Activated effector memory CD4-positive, alpha-beta T cell treated with anti-CD3 and anti-CD28 coated beads, Interleukin-2, amount 50 U/mL, for 16 hours (primary cell): Measurements from ENCODE around the gene STRIP2.
"Not testable (repeated sequence)": the region's sequence is repeated elsewhere in the genome, so short reads cannot be mapped to it uniquely, and the experiment has no call there.

Experiments
- DNase-seq: peaks from one replicate; pipeline ENCODE4 v3.0.0-alpha.2; 2020

The STRIP2 gene, protein sequence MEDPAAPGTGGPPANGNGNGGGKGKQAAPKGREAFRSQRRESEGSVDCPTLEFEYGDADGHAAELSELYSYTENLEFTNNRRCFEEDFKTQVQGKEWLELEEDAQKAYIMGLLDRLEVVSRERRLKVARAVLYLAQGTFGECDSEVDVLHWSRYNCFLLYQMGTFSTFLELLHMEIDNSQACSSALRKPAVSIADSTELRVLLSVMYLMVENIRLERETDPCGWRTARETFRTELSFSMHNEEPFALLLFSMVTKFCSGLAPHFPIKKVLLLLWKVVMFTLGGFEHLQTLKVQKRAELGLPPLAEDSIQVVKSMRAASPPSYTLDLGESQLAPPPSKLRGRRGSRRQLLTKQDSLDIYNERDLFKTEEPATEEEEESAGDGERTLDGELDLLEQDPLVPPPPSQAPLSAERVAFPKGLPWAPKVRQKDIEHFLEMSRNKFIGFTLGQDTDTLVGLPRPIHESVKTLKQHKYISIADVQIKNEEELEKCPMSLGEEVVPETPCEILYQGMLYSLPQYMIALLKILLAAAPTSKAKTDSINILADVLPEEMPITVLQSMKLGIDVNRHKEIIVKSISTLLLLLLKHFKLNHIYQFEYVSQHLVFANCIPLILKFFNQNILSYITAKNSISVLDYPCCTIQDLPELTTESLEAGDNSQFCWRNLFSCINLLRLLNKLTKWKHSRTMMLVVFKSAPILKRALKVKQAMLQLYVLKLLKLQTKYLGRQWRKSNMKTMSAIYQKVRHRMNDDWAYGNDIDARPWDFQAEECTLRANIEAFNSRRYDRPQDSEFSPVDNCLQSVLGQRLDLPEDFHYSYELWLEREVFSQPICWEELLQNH

DNA sequence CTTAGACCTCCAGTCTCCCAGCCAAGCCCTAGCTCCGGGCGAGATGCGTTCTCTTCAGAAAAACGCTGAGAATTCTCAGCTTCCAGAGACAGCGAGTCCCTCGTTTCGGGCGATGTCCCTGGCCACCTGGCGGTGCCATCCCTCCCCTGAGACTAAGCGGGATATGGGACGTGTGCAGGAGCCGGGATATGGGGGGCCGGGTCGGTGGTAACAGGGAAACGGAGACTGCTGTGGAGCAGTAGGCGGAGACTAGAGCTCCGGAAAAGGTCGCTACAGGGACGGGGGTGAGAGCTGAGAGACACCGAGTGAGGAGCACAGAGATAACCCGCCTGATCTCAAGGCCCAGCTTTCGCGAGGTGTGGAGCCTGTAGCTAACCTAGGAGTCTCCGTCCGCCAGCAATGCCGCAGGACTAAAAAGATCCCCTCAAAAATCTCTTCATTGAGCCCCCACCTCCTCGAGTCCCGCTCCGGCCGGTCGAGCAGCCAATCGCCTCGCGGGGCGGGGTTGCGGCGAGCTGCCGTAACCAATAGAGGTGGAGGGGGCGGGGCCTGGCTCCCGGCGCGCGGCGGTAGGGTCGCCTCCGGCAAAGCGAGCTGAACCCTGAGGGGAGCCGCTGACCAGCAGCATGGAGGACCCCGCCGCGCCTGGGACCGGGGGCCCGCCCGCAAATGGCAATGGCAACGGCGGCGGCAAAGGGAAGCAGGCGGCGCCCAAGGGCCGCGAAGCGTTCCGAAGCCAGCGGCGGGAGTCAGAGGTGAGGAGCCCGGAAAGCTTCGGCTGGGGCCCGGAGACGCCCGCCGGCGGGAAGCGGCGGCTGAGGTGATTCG is at the start of gene STRIP2:
Gene STRIP2, plus strand, starts transcription at position 586 of the 828 bp plus-strand sequence. Its CDS starts 41 bp downstream, at position 627.
- DNase-seq, result peak; percentile 97

DNA sequence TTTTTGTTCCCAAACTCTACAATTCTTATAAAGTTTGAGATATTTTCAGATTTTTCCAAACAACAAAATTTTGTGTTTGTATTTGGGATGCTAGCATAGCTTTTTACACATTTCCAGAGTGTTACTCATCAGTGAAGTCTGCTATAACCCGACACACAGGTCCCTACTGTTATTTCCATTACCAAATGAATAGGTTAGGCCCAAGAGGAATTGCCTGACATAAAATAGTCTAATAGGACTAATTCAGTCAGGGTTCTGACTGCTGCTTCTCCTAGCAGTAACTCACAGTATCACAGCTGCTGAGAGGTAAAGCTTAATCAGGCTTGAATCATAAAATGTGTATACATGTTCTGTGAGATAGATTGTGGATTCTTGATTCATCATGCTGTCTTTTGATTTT is 49.1 kb upstream of the STRIP2 start:
- DNase-seq, result no peak

DNA sequence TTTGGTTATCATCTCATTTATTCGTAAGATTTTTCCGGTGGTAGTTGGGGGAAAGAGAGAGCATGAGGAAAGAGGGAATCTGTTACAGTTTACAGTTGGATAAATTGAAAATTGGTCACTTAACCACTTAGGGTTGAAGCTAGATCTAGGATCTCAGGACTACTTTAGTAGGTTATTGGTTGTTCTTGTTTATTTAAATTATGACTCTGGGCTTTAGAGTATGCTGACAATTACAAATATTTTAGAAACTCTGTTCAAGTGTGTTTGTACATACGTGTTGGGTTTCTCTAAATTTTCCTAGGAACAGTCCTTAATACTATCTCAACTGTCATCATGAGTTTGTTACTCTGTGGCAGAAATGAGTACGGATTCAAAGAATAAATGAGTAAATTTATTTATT is 48.6 kb upstream of the STRIP2 start:
- DNase-seq, result no peak

DNA sequence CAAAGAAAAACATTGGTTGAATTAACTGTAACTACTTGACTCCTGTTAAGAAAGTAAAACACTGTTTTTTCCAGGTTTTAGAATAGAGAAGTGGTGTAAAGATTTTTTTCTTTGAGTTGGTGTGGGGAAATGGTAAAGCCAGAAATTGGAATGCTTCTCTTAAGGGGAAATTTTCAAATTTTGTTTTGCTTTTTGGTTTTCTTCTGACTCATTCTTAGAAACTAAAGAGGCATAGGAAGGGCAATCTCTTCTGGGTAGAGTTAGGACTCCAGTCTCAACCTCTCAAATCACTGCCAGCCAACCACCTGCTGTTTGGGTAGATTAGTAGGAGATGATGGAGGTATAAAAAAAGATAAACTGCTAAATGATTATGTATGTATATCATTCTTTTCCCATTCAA is 47.7 kb upstream of the STRIP2 start:
- no peak for DNase-seq

DNA sequence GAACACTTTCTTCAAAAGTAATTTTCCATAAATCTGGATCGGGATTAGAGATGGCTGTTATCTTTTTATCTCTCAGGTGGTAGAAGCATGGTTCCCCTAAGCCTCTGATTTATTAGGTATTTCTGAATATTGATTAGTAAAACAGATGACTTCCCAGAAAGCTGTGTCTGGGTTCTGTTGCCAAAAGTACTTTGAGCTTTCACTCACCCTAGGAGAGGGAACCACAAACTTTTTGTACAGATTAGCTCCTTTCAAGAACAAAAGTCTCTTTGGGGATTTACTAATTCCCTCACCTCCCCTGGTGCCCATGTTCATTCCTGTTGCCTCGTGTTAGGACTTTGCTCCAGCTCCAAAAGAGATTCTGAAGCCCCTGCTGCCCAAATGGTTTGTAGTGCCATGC is 46.7 kb upstream of the STRIP2 start:
- no peak for DNase-seq

DNA sequence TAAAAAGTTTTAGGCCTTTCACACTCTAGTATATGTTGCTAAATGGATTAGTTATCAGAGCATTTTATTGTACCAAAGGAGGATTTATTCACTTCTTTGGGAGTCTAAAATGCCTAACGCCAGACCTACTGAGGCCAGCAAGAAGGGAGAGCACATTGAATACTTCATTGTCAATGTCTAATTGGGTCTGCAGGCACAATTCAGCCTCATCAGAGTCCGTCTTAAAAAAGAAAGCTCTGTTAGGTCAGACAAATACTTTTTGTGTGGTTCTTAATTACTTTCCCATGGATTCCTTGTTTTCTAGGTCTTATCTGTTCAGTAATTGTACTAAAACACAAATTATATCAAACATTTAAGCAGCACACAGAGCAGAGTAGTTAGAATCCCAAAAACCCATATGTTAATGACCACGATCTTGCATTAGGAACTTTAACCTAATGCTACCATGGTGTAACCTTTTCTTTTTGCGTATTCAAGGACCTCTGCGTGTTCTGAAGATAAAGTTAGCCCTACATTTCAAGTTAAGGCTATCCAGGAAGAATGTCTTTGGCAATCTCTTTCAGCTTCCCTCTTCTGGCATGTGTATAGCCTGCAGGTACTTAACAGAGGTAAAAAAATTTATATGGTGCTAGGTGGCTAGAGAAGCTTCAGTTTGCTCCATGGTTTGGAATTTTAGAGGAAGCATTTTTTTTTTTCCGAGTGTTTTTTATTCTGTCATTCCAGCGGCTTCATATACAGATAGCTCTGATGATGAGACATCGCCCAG is 45.7 kb upstream of the STRIP2 start:
- DNase-seq, result no peak

DNA sequence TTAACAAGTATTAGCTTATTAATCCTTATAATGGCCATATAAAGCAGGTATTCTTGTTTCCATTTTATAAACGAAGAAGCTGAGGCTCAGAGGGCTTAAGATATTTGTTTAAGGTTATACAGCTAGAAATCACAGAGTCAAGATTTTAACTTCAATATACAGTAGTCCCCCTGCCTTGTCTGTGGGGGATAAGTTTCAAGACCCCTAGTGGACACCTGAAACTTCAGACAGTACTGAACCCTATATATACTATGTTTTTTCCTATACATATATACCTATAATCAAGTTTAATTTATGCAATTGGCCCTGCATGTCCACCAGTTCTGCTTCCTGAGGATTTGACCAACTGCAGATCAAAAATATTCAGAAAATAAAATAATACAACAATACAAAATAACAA is 44.4 kb upstream of the STRIP2 start:
- DNase-seq, result no peak

DNA sequence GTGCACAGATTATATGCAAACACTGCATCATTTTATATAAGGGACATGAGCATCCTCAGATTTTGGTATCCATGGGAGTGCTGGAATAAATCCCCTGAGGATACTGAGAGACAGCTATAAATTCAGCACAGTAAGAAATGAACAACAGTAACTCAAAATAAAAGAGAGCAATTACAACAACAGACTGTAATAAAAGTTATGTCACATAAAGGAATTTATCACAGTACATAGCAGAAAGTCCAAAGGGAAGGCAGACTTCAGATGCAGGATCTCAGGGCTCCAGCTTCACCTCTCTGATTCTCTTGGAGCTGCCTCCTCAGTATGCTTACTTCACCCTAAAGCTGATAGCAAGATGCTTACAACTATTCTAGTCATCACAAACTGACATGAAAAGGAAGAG is 43.9 kb upstream of the STRIP2 start:
- DNase-seq, result no peak

DNA sequence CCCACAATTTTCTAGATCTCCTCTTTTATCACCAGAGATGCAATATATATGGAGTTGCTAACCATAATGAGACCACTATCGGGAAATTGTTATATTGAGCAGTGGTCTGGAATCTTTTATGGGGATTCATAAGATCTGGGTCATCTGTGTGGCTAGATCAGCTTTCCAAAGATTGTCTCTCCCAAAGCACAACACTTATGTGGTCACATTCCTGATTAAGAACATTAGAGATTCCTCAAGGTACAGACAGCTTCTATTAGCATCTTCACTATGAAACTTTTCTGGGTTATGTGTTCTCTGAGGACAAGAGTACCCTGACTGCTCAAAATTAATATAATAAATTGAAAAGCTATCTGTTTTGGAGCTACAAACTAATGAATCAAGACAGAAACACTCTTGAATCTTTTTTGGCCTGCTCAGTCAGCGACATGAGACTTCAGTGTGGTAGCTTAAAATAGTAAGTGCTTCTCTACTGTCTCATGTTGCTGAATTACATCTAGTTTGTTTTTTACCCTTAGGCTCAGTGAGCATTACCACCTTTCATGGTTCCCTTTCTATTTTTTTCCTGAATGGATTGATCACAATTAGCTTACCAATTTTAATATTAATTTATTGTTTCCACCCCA is 42.6 kb upstream of the STRIP2 start:
- DNase-seq, result no peak

DNA sequence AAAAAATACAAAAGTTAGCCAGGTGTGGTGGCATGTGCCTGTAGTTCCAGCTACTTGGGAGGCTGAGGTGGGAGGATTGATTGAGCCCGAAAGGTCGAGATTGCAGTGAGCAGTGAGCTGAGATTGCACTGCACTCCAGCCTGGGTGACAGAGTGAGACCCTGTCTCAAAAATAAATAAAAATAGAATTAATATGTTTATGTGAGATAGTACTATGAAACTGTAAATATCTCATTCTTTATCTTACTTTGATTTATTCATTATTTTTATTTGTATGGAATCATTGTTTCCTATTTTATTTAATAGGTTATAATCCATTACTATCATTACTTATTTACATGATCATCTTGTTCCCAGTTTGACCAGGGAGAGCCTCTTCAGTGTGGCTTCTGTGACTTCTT is 41.0 kb upstream of the STRIP2 start:
- no peak for DNase-seq

DNA sequence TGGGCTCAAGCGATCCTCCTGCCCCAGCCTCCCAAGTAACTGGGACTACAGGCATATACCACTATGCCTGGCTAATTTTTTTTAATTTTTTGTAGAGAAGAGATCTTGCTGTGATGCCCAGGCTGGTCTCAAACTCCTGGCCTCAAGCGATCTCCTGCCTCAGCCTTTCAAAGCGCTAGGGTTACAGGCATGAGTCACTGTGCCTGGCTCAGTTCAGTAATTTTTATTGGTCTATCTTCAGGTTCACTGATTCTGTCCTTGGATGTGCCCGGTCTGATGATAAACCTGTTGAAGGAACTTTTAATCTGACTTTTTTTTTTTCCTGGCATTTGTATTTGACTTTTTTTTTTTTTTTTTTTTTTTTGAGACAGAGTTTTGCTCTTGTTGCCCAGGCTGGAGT is 40.1 kb upstream of the STRIP2 start:
- DNase-seq, result no peak

DNA sequence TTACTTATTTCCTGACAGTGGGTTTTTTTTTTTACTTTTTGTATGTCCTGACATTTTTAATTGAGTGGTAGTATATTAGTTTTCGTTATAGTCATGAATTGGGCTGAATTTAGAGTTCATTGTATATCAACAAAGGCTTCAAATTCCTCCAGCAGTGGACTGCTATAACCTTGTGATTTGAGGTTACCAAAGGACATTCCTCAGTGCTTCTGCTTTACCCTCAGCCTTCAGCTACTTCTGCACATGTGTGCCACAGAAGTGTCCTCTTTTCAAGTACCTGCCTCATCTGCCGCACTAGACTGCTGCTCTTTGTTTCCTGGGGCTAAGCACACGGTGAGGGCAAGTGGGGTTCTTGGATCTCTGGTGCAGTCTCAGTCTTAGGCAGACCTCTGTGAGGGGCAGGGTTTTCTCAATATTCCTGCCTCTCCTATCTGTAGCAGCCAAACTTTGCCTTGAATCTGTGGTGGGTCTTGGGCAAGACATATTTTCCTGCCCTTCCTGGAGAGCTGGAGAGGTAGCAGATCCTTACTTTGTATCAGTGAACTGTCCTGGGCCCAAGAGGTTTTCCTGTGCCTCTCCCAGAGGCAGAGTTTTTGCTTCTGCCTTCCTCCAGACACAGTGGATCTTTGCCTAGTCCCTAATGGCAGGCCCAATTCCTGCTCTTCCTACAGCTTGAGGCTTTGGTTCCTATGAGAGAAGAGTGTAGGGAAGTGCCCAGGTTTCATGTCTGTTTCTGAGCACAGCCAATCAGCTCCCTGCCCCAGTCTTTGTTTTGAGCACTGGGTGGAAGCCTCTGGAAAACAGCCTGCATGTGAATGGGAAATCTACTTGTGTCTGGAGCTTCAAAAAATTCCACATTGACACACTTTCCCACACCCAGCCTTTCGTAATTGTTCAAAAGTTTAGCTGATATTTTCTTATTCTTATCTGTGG is 39.0 kb upstream of the STRIP2 start:
- no peak for DNase-seq

DNA sequence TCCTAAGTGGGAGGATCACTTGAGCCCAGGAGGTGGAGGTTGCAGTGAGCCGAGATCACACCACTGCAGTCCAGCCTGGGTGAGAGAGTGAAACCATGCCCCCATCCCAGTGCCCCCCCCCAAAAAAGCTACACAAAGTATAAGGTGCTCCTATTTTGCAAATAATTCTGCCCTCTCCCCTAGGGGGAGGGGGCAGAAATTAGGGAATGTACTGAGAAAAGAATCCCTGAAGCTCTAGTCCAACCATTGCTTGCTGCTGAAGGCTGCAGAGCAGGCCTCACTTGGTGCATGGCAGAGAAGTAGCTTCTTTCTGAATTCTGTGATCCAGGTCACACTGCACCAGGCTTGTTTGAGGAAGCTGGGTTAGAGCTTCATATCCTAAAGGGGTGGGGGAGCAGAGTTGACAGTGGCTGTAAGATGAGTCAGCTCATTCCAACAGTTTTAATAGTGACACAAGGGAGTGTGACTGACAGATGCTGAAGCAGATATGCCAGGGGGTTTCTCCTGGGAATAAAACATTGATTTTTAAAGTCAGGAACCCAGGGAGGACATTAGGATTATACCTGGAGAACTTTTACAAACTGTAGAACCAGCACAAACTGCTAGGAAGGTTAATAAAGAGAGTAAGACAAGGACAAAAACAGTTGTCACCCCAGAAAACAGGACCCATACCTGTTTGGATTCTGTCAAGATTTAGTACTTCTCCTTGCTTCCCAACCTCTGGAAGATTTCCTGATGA is 32.8 kb upstream of the STRIP2 start:
- no peak for DNase-seq

DNA sequence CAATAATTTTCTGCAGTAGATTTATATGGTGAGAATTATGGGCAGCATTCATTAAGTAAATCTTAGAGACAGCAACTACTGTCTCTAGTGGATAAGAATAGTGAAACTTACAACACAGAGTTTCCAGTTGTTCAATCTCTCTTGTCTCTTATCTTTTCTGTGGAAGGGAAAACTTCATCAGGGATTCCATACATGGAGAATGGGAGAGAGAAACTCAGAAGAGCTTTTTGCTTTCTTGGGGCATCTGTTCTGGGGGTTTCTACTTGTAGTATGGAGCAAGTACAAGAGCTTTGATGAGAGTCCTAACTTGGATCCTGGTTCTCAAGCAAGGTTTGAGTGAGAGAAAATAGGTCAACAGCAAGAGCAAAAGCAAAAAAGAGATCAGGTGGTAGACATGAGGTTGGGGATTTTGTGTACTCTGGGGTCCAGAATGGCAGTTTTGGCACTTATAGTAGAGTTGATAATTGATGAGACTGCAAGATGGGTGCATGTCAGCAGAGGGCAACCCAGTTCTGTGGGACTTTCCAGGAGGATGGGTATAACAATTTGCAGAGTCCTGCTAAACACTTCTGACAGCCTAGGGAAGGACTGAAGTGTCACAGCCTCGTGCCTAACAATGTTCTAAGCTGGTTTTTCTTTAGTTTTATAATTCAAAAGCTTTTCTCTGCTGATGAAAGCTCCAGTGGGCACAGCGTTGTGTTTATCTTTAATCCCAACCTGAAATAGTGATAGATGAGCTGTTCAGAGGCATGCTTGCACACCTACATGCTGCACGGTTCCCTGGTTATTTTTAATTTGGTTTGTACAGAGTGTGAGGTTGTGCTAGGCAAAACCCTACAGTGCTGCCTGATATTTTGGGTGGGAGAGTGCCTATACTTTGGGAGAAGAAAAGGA is 32.0 kb upstream of the STRIP2 start:
- no peak for DNase-seq

DNA sequence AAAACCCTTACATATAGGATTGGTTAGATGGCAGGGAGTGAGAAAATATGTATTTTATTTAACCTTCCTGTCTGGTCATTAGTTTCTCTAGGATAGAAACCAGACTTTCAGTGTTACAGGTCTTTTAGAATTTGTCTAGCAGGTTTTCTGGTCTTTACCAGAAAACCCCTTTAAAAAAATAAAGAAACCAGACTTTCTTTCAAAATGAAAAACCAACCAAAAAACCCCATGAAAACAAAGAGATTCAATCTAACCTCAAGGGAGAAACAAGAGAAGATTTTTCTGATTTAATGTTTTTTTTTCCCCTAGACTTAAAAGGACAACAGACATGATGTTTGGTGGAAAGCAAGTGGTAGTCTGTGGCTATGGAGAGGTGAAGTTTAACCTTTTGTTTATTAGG is 28.7 kb upstream of the STRIP2 start:
- DNase-seq, result no peak

DNA sequence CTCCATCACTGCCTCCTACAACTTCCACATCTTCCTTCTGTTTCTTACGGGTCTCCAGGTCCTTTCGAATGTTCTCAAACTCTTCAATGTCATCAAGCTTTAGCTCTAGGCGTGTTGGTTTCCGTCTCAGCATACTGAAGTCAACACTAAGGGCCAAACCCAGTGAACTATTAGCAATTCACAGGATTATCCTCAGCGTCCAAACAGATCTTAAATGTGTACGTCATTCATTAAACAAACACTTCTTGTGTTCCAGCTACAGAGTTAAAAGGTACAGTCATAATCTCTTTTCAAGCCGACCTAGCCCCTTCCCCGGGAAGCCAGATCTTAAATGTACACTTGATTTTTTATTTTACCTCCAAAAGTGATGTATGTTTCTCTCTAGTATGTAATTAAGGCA is 24.0 kb upstream of the STRIP2 start:
- not testable (repeated sequence) for DNase-seq

DNA sequence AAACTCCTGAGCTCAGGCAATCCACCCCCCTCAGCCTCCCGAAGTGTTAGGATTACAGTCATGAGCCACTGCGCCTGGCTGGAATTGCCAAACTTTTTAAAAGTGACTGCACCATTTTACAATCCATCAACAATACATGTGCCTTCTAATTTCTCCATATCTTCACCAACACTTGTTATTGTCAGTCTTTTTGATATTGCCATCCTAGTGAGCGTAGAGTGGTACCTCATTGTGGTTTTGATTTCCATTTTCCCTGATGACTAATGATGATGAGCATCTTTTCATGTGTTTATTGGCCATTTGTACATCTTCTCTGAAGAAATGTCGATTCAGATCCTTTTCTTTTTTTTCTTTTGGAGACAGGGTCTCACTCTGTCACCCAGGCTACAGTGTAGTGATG is 21.7 kb upstream of the STRIP2 start:
- DNase-seq, result no peak

DNA sequence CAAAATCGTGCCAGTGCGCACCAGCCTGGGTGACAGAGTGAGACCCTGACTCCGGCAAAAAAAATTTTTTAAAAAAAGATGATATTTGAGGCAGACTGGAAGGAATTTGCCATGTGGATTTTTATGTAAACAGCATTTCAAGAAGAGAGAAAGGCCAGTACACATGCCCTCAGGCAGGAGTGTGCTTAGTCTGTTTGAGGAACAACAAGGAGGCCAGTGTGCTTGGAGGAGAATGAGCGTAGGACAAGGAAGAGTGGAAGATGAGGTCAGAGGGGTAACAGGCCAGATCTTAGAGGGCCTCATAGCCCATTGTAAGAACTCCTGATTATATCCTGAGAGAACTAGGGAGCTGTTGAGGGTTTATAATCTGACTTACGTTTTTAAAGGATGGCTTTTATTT is 17.2 kb upstream of the STRIP2 start:
- DNase-seq, result no peak

DNA sequence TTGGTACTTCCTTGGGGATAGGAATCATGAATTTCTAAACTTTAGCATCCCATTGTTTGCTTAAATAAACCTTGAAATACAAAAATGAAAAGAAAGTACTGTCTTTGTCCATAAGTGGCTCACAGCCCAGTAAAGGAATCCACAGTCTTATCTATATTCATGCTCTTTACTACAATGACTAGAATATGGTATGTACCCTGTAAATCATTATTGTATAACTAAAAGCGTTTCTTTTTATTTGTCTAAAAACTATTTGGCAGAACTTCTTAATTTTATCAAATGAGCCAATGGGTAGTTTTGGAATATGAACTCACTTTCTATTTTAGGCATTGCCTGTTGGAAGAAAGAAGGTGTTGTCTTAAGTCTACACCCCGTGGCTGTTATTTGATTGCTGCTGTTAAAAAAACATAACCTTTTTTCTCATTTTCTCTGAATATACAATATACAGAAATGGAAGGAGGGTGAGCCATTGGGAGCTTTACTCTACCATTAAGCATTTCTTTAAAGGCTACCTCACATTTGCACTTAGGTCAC is 12.4 kb upstream of the STRIP2 start:
- no peak for DNase-seq
